ENCODE data around the gene FXYD2. TPM values are rescaled to one million over a fixed set of nuclear protein-coding genes. Genes with fewer than 3 reads are reported as not detected.

FXYD2 gene
- total and polyA plus RNA-seq, 2 of the 13 experiments (the other 11 are each of a cell fraction or from before 2014, with no cell fraction given): 45.9 to 106 TPM

DNA sequence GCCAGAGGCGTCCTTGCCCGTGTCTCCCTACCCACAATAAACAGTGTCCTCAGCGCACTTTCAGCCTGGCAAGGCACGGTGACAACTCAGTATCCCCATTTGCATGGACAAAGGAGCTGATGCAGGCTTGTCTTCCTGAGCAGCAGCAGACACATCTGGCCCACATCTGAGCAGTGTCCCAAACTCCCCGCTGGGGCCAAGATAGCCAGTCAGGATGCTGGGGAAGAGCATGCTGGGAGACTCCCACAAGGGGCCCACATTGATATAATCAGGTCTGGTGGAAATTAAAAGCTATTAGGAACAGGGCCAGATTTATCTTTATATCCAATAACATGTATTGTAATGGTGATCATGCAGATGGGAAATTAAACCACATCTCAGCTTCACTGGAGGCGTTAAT is 52.2 kb downstream of the FXYD2 start (continued):
- TF ChIP-seq, protein P1, sequence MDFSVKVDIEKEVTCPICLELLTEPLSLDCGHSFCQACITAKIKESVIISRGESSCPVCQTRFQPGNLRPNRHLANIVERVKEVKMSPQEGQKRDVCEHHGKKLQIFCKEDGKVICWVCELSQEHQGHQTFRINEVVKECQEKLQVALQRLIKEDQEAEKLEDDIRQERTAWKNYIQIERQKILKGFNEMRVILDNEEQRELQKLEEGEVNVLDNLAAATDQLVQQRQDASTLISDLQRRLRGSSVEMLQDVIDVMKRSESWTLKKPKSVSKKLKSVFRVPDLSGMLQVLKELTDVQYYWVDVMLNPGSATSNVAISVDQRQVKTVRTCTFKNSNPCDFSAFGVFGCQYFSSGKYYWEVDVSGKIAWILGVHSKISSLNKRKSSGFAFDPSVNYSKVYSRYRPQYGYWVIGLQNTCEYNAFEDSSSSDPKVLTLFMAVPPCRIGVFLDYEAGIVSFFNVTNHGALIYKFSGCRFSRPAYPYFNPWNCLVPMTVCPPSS (IDR thresholded peaks at IDR 0.05): no peak
- TF ChIP-seq, protein P2, sequence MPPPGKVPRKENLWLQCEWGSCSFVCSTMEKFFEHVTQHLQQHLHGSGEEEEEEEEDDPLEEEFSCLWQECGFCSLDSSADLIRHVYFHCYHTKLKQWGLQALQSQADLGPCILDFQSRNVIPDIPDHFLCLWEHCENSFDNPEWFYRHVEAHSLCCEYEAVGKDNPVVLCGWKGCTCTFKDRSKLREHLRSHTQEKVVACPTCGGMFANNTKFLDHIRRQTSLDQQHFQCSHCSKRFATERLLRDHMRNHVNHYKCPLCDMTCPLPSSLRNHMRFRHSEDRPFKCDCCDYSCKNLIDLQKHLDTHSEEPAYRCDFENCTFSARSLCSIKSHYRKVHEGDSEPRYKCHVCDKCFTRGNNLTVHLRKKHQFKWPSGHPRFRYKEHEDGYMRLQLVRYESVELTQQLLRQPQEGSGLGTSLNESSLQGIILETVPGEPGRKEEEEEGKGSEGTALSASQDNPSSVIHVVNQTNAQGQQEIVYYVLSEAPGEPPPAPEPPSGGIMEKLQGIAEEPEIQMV (CRISPR knock-in tag; IDR thresholded peaks at IDR 0.05; ENCODE audit: low read depth): no peak
- no peak for TF ChIP-seq EHMT2 (IDR thresholded peaks at IDR 0.05; ENCODE audit: borderline replicate concordance, low read depth, low read length)
- TF ChIP-seq, protein P3, sequence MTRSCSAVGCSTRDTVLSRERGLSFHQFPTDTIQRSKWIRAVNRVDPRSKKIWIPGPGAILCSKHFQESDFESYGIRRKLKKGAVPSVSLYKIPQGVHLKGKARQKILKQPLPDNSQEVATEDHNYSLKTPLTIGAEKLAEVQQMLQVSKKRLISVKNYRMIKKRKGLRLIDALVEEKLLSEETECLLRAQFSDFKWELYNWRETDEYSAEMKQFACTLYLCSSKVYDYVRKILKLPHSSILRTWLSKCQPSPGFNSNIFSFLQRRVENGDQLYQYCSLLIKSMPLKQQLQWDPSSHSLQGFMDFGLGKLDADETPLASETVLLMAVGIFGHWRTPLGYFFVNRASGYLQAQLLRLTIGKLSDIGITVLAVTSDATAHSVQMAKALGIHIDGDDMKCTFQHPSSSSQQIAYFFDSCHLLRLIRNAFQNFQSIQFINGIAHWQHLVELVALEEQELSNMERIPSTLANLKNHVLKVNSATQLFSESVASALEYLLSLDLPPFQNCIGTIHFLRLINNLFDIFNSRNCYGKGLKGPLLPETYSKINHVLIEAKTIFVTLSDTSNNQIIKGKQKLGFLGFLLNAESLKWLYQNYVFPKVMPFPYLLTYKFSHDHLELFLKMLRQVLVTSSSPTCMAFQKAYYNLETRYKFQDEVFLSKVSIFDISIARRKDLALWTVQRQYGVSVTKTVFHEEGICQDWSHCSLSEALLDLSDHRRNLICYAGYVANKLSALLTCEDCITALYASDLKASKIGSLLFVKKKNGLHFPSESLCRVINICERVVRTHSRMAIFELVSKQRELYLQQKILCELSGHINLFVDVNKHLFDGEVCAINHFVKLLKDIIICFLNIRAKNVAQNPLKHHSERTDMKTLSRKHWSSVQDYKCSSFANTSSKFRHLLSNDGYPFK (CRISPR knock-in tag; IDR thresholded peaks at IDR 0.05; ENCODE audit: borderline replicate concordance): no peak
- TF ChIP-seq RFX5 (IDR thresholded peaks at IDR 0.05; ENCODE audit: low read depth, low read length): no peak
- TF ChIP-seq, protein P4, sequence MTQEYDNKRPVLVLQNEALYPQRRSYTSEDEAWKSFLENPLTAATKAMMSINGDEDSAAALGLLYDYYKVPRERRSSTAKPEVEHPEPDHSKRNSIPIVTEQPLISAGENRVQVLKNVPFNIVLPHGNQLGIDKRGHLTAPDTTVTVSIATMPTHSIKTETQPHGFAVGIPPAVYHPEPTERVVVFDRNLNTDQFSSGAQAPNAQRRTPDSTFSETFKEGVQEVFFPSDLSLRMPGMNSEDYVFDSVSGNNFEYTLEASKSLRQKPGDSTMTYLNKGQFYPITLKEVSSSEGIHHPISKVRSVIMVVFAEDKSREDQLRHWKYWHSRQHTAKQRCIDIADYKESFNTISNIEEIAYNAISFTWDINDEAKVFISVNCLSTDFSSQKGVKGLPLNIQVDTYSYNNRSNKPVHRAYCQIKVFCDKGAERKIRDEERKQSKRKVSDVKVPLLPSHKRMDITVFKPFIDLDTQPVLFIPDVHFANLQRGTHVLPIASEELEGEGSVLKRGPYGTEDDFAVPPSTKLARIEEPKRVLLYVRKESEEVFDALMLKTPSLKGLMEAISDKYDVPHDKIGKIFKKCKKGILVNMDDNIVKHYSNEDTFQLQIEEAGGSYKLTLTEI (CRISPR knock-in tag; conservative IDR thresholded peaks at IDR 0.05): no peak
- no peak for TF ChIP-seq CHD2 (IDR thresholded peaks at IDR 0.05; ENCODE audit: low read depth, low read length)
- TF ChIP-seq ZNF335 (CRISPR knock-in tag; IDR thresholded peaks at IDR 0.05): no peak
- TF ChIP-seq, protein P5, sequence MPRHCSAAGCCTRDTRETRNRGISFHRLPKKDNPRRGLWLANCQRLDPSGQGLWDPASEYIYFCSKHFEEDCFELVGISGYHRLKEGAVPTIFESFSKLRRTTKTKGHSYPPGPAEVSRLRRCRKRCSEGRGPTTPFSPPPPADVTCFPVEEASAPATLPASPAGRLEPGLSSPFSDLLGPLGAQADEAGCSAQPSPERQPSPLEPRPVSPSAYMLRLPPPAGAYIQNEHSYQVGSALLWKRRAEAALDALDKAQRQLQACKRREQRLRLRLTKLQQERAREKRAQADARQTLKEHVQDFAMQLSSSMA (CRISPR knock-in tag; IDR thresholded peaks at IDR 0.05): no peak
- no peak for TF ChIP-seq ZNF790 (CRISPR knock-in tag; IDR thresholded peaks at IDR 0.05; ENCODE audit: borderline replicate concordance)
- no peak for TF ChIP-seq ARNTL (CRISPR knock-in tag; IDR thresholded peaks at IDR 0.05)
- TF ChIP-seq ZNF569 (CRISPR knock-in tag; IDR thresholded peaks at IDR 0.05; ENCODE audit: borderline replicate concordance): no peak

Measured in HepG2 (cell line).